DOHH2 (cell line): ENCODE measurements around the gene PCNX3.
"Not testable (repeated sequence)": the region's sequence is repeated elsewhere in the genome, so short reads cannot be mapped to it uniquely, and the experiment has no call there.

ENCODE experiments used
- H3F3A ChIP-seq: fragments of 200-600 bp; sonication (generic), shearing (Covaris generic); 2 replicates; pipeline ENCODE4 v1.6.0; 2016; ENCODE audit warnings: antibody characterized with exemption, mild to moderate bottlenecking; ENCODE audit not compliant: control insufficient read depth, insufficient read depth
- H3K27ac ChIP-seq: fragments of 200-600 bp; sonication (generic); 2 replicates; pipeline ENCODE4 v1.5.1; 2014; ENCODE audit warnings: low read depth, mild to moderate bottlenecking, low read length, moderate library complexity
- H3K27me3 ChIP-seq: fragments of 200-600 bp; sonication (generic); 2 replicates; pipeline ENCODE4 v1.6.1; 2014; ENCODE audit warnings: mild to moderate bottlenecking, low read length, mixed read lengths; ENCODE audit not compliant: control insufficient read depth
- H3K36me3 ChIP-seq: fragments of 200-600 bp; sonication (generic); 2 replicates; pipeline ENCODE4 v1.6.1; 2014; ENCODE audit warnings: mild to moderate bottlenecking, low read length, moderate library complexity, mixed read lengths; ENCODE audit not compliant: control insufficient read depth
- H3K4me1 ChIP-seq: fragments of 200-600 bp; sonication (generic); 2 replicates; pipeline ENCODE4 v1.6.1; 2014; ENCODE audit warnings: mild to moderate bottlenecking, low read length, mixed read lengths; ENCODE audit not compliant: control insufficient read depth
- H3K4me2 ChIP-seq: fragments of 200-600 bp; sonication (generic); 2 replicates; pipeline ENCODE4 v1.6.0; 2014; ENCODE audit warnings: mild to moderate bottlenecking, low read length, moderate library complexity
- H3K4me3 ChIP-seq: fragments of 200-600 bp; sonication (generic); 2 replicates; pipeline ENCODE4 v1.5.1; 2014; ENCODE audit warnings: mild to moderate bottlenecking, low read length, mixed read lengths
- H3K79me2 ChIP-seq: fragments of 200-600 bp; sonication (generic); 2 replicates; pipeline ENCODE4 v1.6.1; 2014; ENCODE audit warnings: mild to moderate bottlenecking, low read length, mixed read lengths; ENCODE audit not compliant: control insufficient read depth
- H3K9me2 ChIP-seq: fragments of 200-600 bp; sonication (generic); replicated peaks from 2 replicates; pipeline ENCODE4 v1.6.1; 2014; ENCODE audit warnings: mild to moderate bottlenecking, low read length, mixed read lengths; ENCODE audit not compliant: control insufficient read depth
- H3K9me3 ChIP-seq: fragments of 200-600 bp; sonication (generic); 2 replicates; pipeline ENCODE4 v1.6.1; 2014; ENCODE audit warnings: antibody characterized with exemption, low read length, mixed read lengths; ENCODE audit not compliant: control insufficient read depth, insufficient read depth
- H4K20me1 ChIP-seq: fragments of 200-600 bp; sonication (generic); 2 replicates; pipeline ENCODE4 v1.6.0; 2014; ENCODE audit warnings: low read depth, mild to moderate bottlenecking, antibody characterized with exemption, low read length, moderate library complexity; ENCODE audit not compliant: control insufficient read depth, insufficient read depth
- CTCF ChIP-seq: fragments of 200-600 bp; sonication (generic); IDR thresholded peaks from one replicate; pipeline ENCODE4 v1.5.1; 2014; ENCODE audit warnings: antibody characterized with exemption, mild to moderate bottlenecking, low read depth, low read length; ENCODE audit not compliant: poor library complexity, severe bottlenecking
- EZH2phosphoT487 ChIP-seq: fragments of 200-600 bp; sonication (generic); IDR thresholded peaks from 2 replicates; pipeline ENCODE4 v1.6.1; 2017; ENCODE audit warnings: borderline replicate concordance, mild to moderate bottlenecking, antibody characterized with exemption, low read length, moderate library complexity, mixed read lengths

The PCNX3 gene

GRCh38 chr11:65636108-65637031 is 20.8 kb downstream of the PCNX3 start:
- H4K20me1 ChIP-seq = no peaks in the 10 kb centered on the region
- H3K9me2 ChIP-seq = no peaks in the 10 kb centered on the region
- peaks cover 28% of the 10 kb centered on the region for H3F3A ChIP-seq
- H3K4me2 ChIP-seq = 0 out of 2 replicates have a peak overlapping the region, but pooled peaks have one; percentile 100
- H3K4me1 ChIP-seq = peaks cover 45% of the 10 kb centered on the region
- H3K4me3 ChIP-seq = no peak overlapping the region
- no peak overlapping the region for H3K27ac ChIP-seq
- no peaks in the 10 kb centered on the region for H3K9me3 ChIP-seq
- peaks cover 25% of the 10 kb centered on the region for H3K79me2 ChIP-seq
- peaks cover 75% of the 10 kb centered on the region for H3K36me3 ChIP-seq
- no peak for TF ChIP-seq EZH2phosphoT487
- no peak for TF ChIP-seq CTCF
- no peaks in the 10 kb centered on the region for H3K27me3 ChIP-seq

- no peak for TF ChIP-seq CTCF
- TF ChIP-seq EZH2phosphoT487 = no peak
- H3K4me1 ChIP-seq = peaks cover 49% of the 10 kb centered on the region
- H3K36me3 ChIP-seq = peaks cover 79% of the 10 kb centered on the region
- peaks cover 28% of the 10 kb centered on the region for H3K79me2 ChIP-seq
- no peaks in the 10 kb centered on the region for H3K27me3 ChIP-seq
- H3F3A ChIP-seq = peaks cover 28% of the 10 kb centered on the region
- peak overlapping the region; percentile 84; the same call in 1 of the 2 replicates for H3K4me3 ChIP-seq
- peak overlapping the region; percentile 100 for H3K4me2 ChIP-seq
- no peaks in the 10 kb centered on the region for H3K9me3 ChIP-seq
- no peaks in the 10 kb centered on the region for H4K20me1 ChIP-seq
- no peaks in the 10 kb centered on the region for H3K9me2 ChIP-seq
- H3K27ac ChIP-seq = peak overlapping the region; percentile 97
Measured at GRCh38 chr11:65637032-65637557, 21.5 kb downstream of the PCNX3 start.

- Histone ChIP-seq H3K9me2 (no peaks in the 10 kb centered on the region), H3K4me1 (peaks cover 49% of the 10 kb centered on the region), H3K4me2 (peak within 1 kb of the TSS; percentile 100), H3K27me3 (no peaks in the 10 kb centered on the region), H3K79me2 (peaks cover 28% of the 10 kb centered on the region), H3K4me3 (peak within 1 kb of the TSS; percentile 84), H4K20me1 (no peaks in the 10 kb centered on the region), H3F3A (peaks cover 28% of the 10 kb centered on the region), H3K9me3 (no peaks in the 10 kb centered on the region), H3K36me3 (peaks cover 85% of the 10 kb centered on the region), H3K27ac (peak within 1 kb of the TSS; percentile 97)
- TF ChIP-seq CTCF (no peak), EZH2phosphoT487 (no peak)
Measured at GRCh38 chr11:65637794-65638419, 22.3 kb downstream of the PCNX3 start, which contains the start of gene SIPA1. Gene SIPA1 (plus strand): TSS chr11:65638101. CDS start chr11:65640922, 2,821 bp downstream.

- Histone ChIP-seq H3K4me3 (peak overlapping the region; percentile 84), H3K79me2 (peaks cover 28% of the 10 kb centered on the region), H3K4me2 (peak overlapping the region; percentile 100), H3K27ac (peak overlapping the region; percentile 97), H3K36me3 (peaks cover 84% of the 10 kb centered on the region), H3K4me1 (peaks cover 49% of the 10 kb centered on the region), H3F3A (peaks cover 28% of the 10 kb centered on the region)
- not testable (repeated sequence) for H4K20me1 ChIP-seq, H3K9me2 ChIP-seq, H3K27me3 ChIP-seq, H3K9me3 ChIP-seq
Measured at GRCh38 chr11:65639228-65639597, 23.6 kb downstream of the PCNX3 start.
